Dermis microvascular lymphatic vessel endothelial cell (primary cell): ENCODE data around the gene OR11A1. TPM values are rescaled to one million over a fixed set of nuclear protein-coding genes. Genes with fewer than 3 reads are reported as not detected.

ENCODE experiments used
- DNase-seq, 2 donors: peaks; one replicate each; pipeline versions ENCODE4 v3.0.0 to v3.0.0-alpha.2; 2010; ENCODE audit warnings: low read depth in 2 of 2
- total RNA-seq: library from RNA; depleted of rRNA; stranded (reverse); fragments of >200 nt; gene quantifications from 2 replicates; pipeline ENCODE4 v1.2.1, GENCODE V29; 2014

OR11A1 gene
- total RNA-seq, 1 donor from 2014 or later, result not detected

- no peak for DNase-seq
These were observed 57.3 kb downstream of the OR11A1 start for GRCh38 chr6:29399525-29399924.

DNA sequence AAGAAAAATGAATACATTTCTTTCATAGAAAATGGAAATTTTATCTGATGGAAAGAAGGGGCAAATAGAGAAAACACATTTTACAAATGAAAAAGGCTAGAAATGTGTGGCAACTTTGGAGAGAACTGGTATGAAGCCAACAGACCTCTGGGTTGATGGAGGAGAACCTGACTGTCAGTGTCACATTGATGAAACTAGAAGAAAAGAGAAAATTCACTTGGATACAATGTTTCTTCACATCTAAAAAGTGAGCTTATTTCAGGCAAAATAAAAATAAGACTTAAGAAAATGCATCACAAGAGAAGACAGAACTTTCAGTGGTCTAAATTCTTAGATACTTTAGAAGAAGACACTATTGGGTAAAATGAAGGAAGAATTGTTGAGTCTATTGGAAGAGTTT is 61.5 kb downstream of the OR11A1 start, which contains the start of gene OR12D2:
Gene OR12D2 (plus strand): TSS at position 301 of the 400 bp plus-strand sequence. CDS start 1,069 bp downstream, outside the sequence.
- DNase-seq, result no peak

DNA sequence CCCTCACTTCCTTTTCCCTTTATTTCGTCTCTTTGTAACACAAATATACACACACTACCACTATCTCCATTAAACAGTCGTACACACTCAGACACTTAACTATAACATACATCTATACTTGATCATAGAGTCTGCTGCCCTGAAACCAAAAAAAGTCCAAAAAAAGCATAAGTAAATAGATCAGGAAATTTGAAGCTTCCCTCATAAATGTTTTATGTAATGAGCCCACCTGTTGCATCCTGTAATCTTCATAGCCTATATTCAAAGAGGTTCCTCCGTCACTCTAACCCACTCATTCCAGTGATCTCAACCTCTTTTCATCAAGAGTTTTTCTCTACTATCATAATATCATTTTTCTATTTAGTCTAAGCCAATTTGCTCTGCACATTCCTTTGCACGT is 68.3 kb downstream of the OR11A1 start:
- no peak for DNase-seq

DNA sequence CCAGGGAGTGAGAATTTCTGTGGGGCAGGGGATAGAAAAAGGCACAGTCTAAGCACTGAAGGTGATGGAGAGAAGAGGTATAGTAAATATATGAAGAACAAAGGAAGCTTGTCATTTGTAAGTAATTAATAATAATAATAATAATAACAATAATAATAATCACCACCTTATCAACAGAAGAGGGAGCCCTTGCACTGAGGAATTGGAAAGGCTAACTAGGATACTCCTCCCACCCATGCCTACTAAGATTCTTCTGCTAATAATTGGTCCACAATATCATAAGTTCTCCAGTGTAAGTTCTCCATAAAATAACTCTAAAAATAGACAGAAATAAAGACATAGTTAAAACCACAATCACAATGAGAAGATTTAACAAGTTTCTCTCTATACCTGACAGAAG is 80.9 kb downstream of the OR11A1 start:
- peak; percentile 9 to 32 for DNase-seq

Other genes with a start within 250 kb of the OR11A1 start
- gene OR14J1, start 155.4 kb downstream of the OR11A1 start, total RNA-seq, result not detected in 2 replicates
- not detected in 2 replicates for gene OR5V1, start 88.2 kb downstream of the OR11A1 start, total RNA-seq
- not detected in 2 replicates for gene OR12D3, start 81.8 kb downstream of the OR11A1 start, total RNA-seq
- gene OR12D2, start 61.4 kb downstream of the OR11A1 start, total RNA-seq, result not detected in 2 replicates
- gene OR12D1, start 42.1 kb downstream of the OR11A1 start, total RNA-seq, result not detected in 2 replicates
- gene OR10C1, start 17.8 kb downstream of the OR11A1 start, total RNA-seq, result not detected in 2 replicates
- gene OR2H1, start 84 bp upstream of the OR11A1 start, total RNA-seq, result under 0.01 TPM in 1 of 2 replicates, not detected in the other
- not detected in 2 replicates for gene MAS1L, start 30.9 kb upstream of the OR11A1 start, total RNA-seq
- gene UBD, start 102.7 kb upstream of the OR11A1 start, total RNA-seq, result 39.0 and 91.9 TPM in 2 replicates
- not detected in 2 replicates for gene OR2H2, start 128.1 kb upstream of the OR11A1 start, total RNA-seq
- 1.9 and 2.9 TPM in 2 replicates for gene GABBR1, start 176.1 kb upstream of the OR11A1 start, total RNA-seq
- not detected in 2 replicates for gene MOG, start 200.0 kb upstream of the OR11A1 start, total RNA-seq
- gene ZFP57, start 224.1 kb upstream of the OR11A1 start, total RNA-seq, result 0.51 and 0.63 TPM in 2 replicates